TTC549 (cell line): ENCODE data around the gene MPPED1.

Experiments
- FAIRE-seq: peaks from 2 replicates; lab custom pipeline; 2012; peaks lifted over from hg19 to GRCh38; lab: Jason Lieb, UNC

MPPED1 gene

GRCh38 chr22:43542681-43543521, 131.1 kb downstream of the MPPED1 start:
- no peak for FAIRE-seq

GRCh38 chr22:43543522-43544288, 131.9 kb downstream of the MPPED1 start:
- FAIRE-seq, result no peak

- FAIRE-seq, result no peak
These were observed 132.5 kb downstream of the MPPED1 start for GRCh38 chr22:43544289-43544673.

GRCh38 chr22:43546186-43546585, 134.4 kb downstream of the MPPED1 start:
- no peak for FAIRE-seq

DNA sequence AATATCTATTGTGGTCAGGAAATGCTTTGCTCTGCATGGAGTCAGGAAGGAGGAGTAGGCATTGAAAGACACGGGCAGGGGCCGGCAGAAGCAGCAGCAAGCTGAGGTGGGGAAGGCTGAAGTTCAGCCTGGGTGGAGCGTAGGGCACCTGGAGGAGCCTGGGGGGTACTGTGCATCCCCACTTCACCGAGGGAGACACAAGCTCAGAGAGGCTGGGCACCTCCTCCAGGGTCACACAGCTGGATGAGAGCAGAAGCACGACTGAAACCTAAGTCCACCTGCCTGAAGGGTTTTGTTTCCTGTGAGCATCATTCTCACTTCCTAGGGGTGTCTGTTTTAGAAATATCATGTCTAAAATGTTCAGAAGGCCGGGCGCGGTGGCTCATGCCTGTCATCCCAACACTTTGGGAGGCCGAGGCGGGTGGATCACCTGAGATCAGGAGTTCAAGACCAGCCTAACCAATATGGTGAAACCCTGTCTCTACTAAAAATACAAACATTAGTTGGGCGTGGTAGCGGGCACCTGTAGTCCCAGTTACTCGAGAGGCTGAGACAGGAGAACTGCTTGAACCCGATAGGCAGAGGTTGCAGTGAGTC, 138.3 kb downstream of the MPPED1 start:
- FAIRE-seq, result no peak

GRCh38 chr22:43550672-43551071, 138.9 kb downstream of the MPPED1 start:
- no peak for FAIRE-seq

DNA sequence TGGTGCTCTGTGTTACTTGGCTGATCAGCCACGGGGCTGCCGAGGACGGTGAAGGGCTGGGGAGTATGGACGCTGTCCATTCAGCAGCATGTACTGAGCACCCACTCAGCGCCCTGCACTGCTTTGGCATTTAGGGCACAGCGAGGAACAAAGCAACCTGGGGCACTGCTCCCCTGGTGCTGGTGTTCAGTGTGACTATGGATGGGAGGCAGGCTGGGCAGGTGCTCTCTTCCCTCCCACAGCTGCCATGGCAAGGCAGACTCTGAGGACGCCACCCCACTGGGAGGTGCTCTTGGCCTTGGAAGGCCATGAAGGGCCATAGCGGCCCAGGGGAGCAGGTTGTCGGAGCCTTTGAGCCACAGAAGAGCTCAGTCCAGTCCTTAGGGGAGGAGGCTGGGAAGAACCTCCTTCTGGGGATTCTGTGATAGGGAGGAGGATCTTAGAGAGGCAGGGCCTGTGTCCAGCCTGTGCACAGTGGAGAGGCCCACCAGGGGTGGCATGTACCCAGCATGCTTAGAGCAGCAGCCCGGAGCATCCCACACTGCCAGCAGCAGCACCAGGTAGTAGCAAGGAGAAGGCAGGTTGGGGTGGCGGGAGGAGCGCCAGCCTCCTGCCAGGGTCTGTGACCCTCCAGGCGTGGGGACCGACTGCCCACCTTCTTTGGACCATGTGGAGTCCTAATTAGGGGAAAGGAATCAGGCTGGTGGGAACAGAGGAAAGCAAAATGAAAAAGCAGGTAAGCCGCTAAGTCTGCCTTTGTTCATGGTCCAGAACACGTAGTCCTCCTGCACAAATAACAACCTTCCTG, 141.8 kb downstream of the MPPED1 start:
- FAIRE-seq, result no peak

DNA sequence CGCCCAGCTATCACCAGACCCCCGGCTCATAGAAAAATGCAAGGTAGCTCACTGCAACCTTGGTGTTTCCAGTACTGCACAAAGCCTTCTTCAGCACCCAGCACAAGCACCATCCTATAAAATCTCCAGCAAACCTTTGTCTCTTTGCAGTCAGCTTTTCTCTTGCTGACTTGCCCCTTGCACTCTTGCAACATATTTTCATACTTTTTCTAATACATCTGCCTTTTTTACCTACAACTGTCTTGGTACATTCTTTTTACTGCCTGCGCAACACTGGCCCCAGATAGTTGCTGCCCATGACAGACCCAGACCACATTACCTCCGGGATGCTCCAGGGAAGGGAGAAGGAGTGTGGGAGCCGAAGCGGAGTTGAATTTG, 142.4 kb downstream of the MPPED1 start:
- FAIRE-seq, result no peak

DNA sequence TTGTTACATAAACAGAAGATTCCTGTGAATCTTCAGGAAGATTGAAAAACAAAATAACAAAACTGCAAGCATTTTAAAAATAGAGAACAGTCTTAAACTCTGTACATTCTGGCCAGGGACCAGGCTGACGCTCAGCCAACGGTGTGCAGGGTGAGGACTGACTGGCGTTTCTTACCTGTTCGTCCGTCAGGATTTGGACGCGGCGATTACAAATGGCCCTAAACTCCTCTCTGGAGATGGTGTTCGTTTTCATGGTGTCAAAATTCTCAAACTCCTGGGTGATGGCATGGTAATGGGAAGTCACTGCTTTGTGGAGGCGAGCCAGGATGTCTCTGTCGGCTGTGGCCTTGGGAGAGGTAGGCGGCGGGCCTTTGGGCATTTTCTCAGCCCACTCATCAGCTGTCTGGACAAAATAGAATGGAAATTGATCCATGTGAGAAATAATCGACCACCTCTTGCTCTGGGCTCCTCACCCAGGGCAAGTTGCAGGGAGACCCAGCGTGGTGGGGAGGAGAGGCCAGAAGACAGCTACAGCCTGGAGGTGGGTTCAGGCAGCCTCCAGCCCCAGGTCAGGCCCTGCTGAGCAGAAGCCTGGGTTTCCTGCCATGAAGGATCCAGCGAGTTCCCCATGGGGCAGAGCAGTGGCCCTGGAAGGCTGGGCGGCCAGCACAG, 143.0 kb downstream of the MPPED1 start:
- no peak for FAIRE-seq

DNA sequence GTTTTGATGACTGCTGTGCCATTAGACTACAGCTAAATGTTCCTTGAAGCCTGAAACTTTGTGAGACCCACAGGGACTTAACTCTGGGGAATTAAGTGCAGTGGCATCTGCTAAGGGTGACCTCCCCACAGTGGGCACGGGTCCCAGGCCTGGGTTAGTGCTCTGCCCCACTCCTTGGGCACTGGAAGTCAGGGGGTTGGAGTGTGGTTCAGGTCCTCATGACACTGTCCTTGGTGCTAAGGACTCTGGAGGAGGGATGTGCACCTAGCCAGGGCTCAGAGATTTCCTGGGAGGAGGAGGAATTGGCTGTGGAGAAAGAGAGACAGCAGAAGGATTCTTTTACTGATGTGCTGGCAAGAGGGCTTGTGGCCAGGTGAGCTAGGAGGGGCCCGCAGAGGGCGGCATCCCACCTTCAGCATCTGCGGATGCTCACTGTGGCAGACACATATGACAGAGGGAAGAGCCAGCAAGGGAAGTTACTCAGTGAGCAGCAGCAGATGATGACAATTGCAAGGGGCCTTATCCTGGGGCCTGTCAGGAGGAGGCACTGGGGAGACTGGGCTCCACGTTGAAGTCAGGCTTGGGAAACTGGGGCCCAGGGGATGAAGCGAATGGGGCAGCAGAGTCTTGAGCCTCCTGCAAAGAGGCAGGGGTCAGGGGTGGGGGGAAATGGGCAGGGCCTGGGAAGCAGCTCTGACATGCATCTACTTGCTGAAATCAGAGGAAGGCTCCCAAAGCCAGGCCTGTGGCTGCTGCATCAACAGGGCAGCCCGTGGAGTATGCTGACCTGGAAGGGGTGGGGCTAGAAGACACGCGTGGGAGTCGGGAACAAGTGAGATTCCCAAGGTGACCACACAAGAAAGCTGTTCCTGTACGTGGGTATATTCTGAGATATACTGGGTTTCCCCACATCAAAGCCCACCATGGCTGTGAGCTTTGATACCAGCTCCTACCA, 144.0 kb downstream of the MPPED1 start:
- FAIRE-seq, result no peak
